A204.1 (cell line): Measurements from ENCODE around the gene FHIT.
"Not testable (repeated sequence)": the region's sequence is repeated elsewhere in the genome, so short reads cannot be mapped to it uniquely, and the experiment has no call there.

Source experiments
- FAIRE-seq: peaks from 2 replicates; lab custom pipeline; 2012; peaks lifted over from hg19 to GRCh38; lab: Jason Lieb, UNC

The FHIT gene

GRCh38 chr3:59820352-59820934 lies 1430.8 kb downstream of the FHIT start:
- FAIRE-seq = no peak

DNA sequence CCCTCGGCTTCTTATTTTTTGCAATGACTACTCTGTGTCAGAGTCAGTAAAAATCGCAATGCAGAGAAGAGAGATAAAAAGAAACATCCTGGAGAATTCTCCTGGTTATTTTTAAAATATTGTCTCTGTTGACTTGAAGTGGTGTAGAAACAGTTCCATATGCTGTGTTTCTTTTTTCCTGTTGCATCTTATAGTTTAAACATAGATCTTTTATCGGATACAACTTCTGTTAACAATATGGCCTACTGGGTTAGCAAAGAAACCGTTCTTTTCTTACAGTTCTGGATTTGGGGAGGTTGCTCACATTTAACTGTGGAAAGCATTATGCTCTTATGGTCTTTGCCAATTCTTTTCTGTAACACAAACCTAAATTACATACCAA lies 1432.3 kb downstream of the FHIT start:
- no peak for FAIRE-seq

DNA sequence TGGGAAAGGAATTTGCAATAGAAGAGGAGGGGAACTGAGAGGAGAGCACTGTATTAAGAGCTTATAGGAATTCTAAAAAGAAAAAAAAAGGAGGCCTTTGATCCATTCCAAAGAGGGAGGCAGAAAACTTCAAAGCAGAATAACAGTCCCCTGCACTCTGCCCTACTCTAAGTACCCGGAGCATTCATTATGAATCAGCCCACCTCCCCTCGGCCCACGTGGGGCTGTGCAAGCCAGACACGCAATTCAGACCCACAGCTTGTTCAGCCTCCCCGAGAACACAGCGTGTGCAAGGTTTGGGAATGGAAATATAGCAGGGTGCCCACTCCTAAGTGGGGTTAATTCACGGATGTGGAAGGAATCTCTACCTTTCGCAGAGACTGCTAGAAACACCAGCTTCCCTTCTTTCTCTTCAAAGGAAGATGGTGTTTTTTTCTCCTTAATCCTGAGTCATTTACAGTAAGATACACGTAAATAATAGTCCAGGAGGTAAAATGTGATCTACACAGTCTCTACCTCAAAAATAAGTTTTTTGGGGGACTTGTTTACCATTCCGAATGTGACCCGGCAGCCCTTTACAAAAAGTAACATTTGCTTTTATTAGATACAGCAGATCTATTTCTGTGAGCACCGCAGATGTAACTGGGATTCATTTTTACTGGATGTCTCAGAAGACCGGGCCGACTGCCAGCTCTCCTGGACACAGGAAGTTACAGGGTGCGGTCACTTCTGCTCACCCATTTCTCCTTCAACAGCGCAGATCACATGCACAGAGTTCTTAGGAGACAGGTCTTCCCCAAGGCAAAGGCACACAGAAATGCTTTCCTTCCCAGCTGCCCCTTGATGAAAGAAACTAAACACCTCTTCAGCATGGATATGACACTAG lies 1433.0 kb downstream of the FHIT start:
- no peak for FAIRE-seq

- no peak for FAIRE-seq
These were observed 1433.7 kb downstream of the FHIT start for GRCh38 chr3:59817511-59817910.

DNA sequence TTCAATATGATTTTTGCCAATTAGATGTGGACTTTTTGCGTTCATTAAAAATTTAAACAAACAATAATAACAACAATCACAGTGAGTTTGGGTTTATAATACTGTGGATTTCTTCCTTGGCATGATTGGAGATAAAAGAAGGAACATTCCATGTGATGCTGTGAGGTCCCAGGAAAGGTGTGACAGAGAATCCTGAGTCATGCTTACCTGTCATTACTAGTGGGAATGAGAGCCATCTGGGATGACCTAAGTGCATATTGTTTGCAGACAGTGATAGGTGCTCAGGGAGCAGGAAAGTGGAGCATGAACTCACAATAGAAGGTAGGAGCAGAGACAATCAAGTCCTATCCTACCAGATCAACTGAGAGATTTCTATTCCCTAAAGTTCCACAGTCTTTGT lies 1434.9 kb downstream of the FHIT start:
- no peak for FAIRE-seq

- FAIRE-seq = no peak
These were observed 1438.1 kb downstream of the FHIT start for GRCh38 chr3:59813148-59813538.

DNA sequence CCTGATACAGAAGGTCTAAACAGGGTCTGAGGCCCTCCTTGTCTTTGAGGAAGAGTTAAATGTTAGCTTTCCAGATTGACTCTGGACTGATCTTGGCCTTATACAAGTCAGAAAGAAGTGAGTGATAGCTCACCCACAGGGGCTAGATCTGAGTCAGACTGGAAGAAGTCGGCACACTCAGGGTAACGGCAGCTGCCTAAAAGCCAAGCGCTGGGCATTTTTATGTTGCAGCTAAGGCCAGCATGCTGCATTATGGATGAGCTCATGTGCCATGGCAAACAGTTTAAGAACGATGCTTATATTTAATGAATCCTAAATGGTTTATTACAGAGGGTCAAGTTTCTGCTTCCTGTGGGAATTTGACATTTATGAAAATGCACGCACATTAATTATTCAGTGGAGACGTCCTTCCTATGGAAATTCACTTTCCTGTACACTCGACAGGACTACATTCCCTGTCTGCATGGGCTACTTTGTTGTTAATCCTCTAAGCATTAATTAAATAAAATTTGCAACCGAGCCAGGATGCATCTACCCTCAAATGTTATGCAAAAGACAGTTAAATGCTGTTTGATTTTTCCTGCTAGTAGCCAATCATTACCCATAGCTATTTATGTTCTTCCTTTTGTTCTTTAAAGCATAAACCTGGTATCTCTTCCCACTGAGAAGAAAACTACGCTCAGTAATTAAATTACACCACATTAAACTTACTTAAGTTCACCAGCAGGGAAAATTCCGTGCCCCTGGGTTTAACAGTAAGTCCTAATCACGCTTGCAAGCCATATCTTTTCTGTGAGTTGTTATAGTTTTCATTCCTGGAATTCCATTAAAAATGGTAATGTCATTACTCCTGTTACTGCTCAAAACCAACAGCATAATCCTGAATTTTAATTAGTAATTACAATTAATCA lies 1438.8 kb downstream of the FHIT start:
- no peak for FAIRE-seq

- FAIRE-seq = no peak
These were observed 1440.1 kb downstream of the FHIT start for GRCh38 chr3:59811160-59811559.

DNA sequence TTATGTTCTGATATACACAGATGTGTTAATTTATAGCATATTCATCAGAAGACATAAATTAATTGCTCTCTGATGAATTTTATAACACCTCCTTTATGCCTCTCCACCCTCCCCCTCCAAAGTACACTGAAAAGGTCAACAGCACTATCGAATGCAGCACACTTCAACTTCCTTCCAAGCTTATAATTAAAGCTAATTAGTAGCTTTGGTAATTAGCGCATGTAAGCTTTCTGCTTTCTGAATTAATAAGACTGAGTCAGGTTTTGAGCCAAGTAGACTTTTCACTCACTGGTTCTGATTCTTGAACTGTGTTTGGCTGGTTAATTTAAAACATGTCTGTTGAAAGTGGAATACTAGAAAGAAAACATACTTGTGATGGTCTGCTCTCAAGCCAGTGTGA lies 1440.6 kb downstream of the FHIT start:
- no peak for FAIRE-seq

- no peak for FAIRE-seq
These were observed 1441.4 kb downstream of the FHIT start for GRCh38 chr3:59809710-59810444.

DNA sequence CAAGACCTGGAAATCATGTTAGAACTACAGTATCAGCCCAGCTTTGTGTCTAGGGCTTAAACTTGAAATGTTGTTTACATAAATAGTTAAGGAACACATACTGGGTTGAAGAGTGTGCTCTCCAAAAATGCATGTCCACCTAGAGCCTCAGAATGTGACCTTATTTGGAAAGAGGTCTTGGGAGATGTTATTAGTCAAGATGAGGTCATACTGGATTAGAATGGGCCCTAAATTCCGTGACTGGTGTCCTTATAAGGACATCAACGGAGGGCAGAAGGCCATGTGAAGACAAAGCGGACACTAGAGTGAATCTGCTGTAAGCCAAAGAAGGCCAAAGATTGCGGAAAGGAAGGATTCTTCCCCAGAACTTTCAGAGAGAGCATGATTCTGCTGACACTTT lies 1442.2 kb downstream of the FHIT start:
- no peak for FAIRE-seq

DNA sequence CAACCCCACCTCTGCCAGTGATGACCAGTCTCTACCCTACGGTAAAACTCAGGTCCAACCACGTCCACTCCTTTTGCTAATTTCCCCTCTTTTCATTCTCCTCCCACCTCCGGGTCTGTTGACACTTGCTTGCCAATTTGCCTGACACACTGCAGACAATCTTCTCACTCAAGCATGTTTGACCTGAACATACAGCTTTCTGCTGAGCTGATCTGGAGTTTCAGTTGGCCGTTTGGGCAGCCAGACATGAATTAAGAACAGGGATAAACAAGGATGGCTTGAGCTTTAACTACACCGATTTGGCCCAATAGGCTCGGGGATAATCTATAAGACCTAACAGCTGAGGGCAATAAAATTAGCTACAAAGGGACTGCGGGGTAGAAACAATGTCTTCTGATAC lies 1442.8 kb downstream of the FHIT start:
- FAIRE-seq = no peak

- FAIRE-seq = no peak
These were observed 1448.0 kb downstream of the FHIT start for GRCh38 chr3:59803268-59803667.

- FAIRE-seq = not testable (repeated sequence)
These were observed 1448.8 kb downstream of the FHIT start for GRCh38 chr3:59802453-59802852.

DNA sequence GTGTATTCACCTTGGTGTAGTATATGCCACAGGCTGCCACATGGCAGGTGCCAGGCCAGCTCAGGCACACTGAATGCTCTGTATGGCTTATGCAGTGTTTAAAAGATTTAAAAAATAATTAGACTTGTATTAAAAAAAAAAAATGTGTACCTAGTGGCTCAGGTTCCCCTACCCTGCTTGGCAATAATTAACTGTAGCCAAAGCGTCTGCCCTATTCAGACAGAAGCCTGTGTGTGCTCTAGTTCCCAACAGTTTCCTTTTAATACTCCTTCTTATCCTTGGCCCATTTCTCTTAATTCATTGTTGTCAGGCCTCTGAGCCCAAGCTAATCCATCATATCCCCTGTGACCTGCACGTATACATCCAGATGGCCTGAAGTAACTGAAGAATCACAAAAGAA lies 1449.2 kb downstream of the FHIT start:
- FAIRE-seq = no peak

GRCh38 chr3:59800481-59800880 lies 1450.8 kb downstream of the FHIT start:
- no peak for FAIRE-seq

DNA sequence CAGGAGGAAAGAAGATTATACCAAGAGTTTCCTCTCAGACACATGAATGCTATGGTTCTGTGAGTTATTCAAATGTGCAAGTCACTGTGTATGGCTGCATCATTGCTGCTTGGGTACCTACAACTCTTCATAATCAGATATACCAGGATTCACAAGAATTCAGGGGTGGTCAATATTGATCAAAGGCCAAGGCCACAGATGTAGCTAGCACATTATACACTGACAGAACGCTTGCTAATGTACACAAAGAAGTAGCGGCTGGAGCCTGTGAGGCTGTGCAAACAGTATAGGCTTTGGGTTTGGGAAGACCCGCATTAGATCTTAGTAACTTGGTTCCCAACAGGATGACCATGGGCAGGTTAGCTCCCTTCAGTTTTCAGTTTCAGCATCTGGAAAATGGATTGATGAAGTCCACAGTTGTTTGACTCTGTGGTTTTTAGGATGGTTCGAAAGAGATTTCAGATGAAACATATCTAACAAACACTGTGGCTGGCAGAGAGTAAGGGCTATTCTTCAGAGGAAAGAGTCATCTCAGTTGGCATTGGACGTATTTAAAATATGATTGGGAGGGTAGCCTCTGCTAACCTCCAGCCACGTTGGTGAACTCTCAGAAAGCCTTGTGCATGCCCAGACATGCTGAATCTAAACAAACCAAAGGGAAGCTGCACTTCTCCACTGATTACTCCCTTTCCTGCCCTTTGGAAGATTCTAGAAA lies 1452.7 kb downstream of the FHIT start:
- FAIRE-seq = no peak

GRCh38 chr3:59797533-59797932 lies 1453.7 kb downstream of the FHIT start:
- no peak for FAIRE-seq

DNA sequence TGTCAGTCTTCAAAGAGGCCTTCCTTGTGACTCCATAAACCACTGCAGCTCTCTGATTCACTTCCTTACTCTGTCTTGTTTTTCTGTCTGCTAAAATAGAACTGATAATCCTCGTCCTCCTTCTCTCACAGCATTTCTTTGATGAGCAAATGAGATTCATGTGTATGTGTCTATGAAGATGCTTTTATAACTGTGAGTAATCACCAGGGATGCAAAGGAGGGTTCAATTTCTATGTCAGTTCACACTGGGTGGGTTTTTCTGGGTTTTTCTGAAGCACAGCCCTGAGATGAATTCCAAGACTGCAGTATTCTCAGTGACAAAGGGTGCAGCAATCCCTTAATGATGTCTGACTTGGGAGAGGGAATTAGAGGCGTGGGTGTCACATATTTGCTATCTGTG lies 1454.8 kb downstream of the FHIT start:
- FAIRE-seq = no peak

- FAIRE-seq = no peak
These were observed 1455.5 kb downstream of the FHIT start for GRCh38 chr3:59795756-59796155.

DNA sequence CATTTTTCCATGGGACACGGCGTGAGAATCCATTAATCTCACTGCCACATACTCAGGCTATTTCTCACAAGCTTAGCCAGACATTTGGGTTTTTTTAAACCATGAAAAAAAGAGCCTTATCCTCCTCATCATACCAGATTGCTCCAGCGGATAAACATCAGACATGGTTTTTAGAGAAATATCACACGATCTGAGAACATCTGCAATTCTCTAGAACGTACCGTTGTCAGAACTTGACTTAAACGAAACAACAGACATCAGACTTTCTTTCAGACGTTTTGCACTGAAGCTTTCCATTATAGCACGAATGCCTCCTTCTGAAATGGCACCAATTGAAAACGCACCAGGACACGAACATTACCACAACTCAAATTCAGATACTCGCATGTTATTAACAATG lies 1457.3 kb downstream of the FHIT start:
- FAIRE-seq = no peak
